Activated naive CD4-positive, alpha-beta T cell treated with anti-CD3 and anti-CD28 coated beads for 36 hours (primary cell): ENCODE data around the gene GTSE1. TPM values are rescaled to one million over a fixed set of nuclear protein-coding genes. Genes with fewer than 3 reads are reported as not detected.

Experiments
- CTCF ChIA-PET: fragments of 350-600 bp; sonication (Branson Sonifier 250); formaldehyde crosslinking; loops from one replicate; lab custom pipeline; 2021; ENCODE audit warnings: antibody characterized with exemption; lab: Charles Lee
- DNase-seq: peaks from one replicate; pipeline ENCODE4 v3.0.0-alpha.2; 2020
- H3K27ac Mint-ChIP-seq: one replicate; pipeline ENCODE4 v1.8.0; 2021; ENCODE audit warnings: mild to moderate bottlenecking, mixed read lengths
- H3K27me3 Mint-ChIP-seq: one replicate; pipeline ENCODE4 v1.8.0; 2021; ENCODE audit warnings: low read depth, mixed read lengths
- H3K36me3 Mint-ChIP-seq: one replicate; pipeline ENCODE4 v1.8.0; 2021; ENCODE audit warnings: low read depth, mixed read lengths
- H3K4me1 Mint-ChIP-seq: one replicate; pipeline ENCODE4 v1.8.0; 2021; ENCODE audit warnings: low read depth, mixed read lengths
- H3K4me3 Mint-ChIP-seq: one replicate; pipeline ENCODE4 v1.8.0; 2021; ENCODE audit warnings: mild to moderate bottlenecking, moderate library complexity, mixed read lengths
- H3K9me3 Mint-ChIP-seq: one replicate; pipeline ENCODE4 v1.8.0; 2021; ENCODE audit warnings: mixed read lengths
- intact Hi-C: fragments of 100-400 bp; cut with micrococcal nuclease; formaldehyde crosslinking; loops from one replicate; pipeline ENCODE4 v1.15.1; 2023
- total RNA-seq, 2 experiments: library from RNA; stranded (reverse); gene quantifications; one replicate each; pipeline ENCODE4 v1.2.3, GENCODE V29; 2021

GTSE1 gene
- total RNA-seq, 2 experiments from 2014 or later, result 39.7 to 39.8 TPM

GRCh38 chr22:46361826-46362202 lies 65.1 kb downstream of the GTSE1 start:
- H3K9me3 Mint-ChIP-seq, result peaks cover 7% of the 10 kb centered on the region
- H3K36me3 Mint-ChIP-seq, result peaks cover 13% of the 10 kb centered on the region
- no peak for DNase-seq
- no peak overlapping the region for H3K27ac Mint-ChIP-seq
- H3K4me3 Mint-ChIP-seq, result no peak overlapping the region
- intact Hi-C loops, result no loop called here
- H3K27me3 Mint-ChIP-seq, result no peaks in the 10 kb centered on the region
- CTCF ChIA-PET, result no interaction called here
- no peaks in the 10 kb centered on the region for H3K4me1 Mint-ChIP-seq

- intact Hi-C loops, result no loop called here
- Mint-ChIP-seq H3K27ac (no peak overlapping the region), H3K36me3 (peaks cover 12% of the 10 kb centered on the region), H3K27me3 (no peaks in the 10 kb centered on the region), H3K4me1 (no peaks in the 10 kb centered on the region), H3K9me3 (peaks cover 7% of the 10 kb centered on the region), H3K4me3 (no peak overlapping the region)
- CTCF ChIA-PET, result no interaction called here
- no peak for DNase-seq
Observed at GRCh38 chr22:46362203-46362933, 65.7 kb downstream of the GTSE1 start.

GRCh38 chr22:46362934-46363515 lies 66.4 kb downstream of the GTSE1 start:
- H3K4me1 Mint-ChIP-seq, result peaks cover 2% of the 10 kb centered on the region
- CTCF ChIA-PET, result interaction anchor here (0.8 kb wide), 1 partner anchor 179 kb away, joined by 3 read pairs; no protein-coding TSS in a partner anchor
- H3K4me3 Mint-ChIP-seq, result no peak overlapping the region
- H3K9me3 Mint-ChIP-seq, result peaks cover 7% of the 10 kb centered on the region
- no peak overlapping the region for H3K27ac Mint-ChIP-seq
- intact Hi-C loops, result no loop called here
- H3K36me3 Mint-ChIP-seq, result peaks cover 9% of the 10 kb centered on the region
- DNase-seq, result no peak
- no peaks in the 10 kb centered on the region for H3K27me3 Mint-ChIP-seq

- CTCF ChIA-PET, result interaction anchor here (0.5 to 0.8 kb wide), 2 partner anchors 36 to 178 kb away, joined by 3 to 4 read pairs; no protein-coding TSS in a partner anchor
- Mint-ChIP-seq H3K27me3 (no peaks in the 10 kb centered on the region), H3K4me1 (peaks cover 2% of the 10 kb centered on the region), H3K4me3 (no peak overlapping the region), H3K9me3 (peaks cover 7% of the 10 kb centered on the region), H3K27ac (no peak overlapping the region), H3K36me3 (peaks cover 5% of the 10 kb centered on the region)
- intact Hi-C loops, result no loop called here
- no peak for DNase-seq
Observed at GRCh38 chr22:46363611-46364321, 67.1 kb downstream of the GTSE1 start.

- intact Hi-C loops, result no loop called here
- Mint-ChIP-seq H3K27me3 (no peaks in the 10 kb centered on the region), H3K4me3 (no peak overlapping the region), H3K36me3 (no peaks in the 10 kb centered on the region), H3K9me3 (peaks cover 7% of the 10 kb centered on the region), H3K27ac (no peak overlapping the region), H3K4me1 (peaks cover 2% of the 10 kb centered on the region)
- no peak for DNase-seq
- CTCF ChIA-PET, result interaction anchor here (0.5 kb wide), 1 partner anchor 37 kb away, joined by 4 read pairs; no protein-coding TSS in a partner anchor
Observed at GRCh38 chr22:46364341-46365165, 67.9 kb downstream of the GTSE1 start.

- no peaks in the 10 kb centered on the region for H3K27me3 Mint-ChIP-seq
- DNase-seq, result no peak
- no peaks in the 10 kb centered on the region for H3K36me3 Mint-ChIP-seq
- no peak overlapping the region for H3K27ac Mint-ChIP-seq
- peaks cover 7% of the 10 kb centered on the region for H3K9me3 Mint-ChIP-seq
- no peak overlapping the region for H3K4me3 Mint-ChIP-seq
- peaks cover 6% of the 10 kb centered on the region for H3K4me1 Mint-ChIP-seq
- CTCF ChIA-PET, result no interaction called here
- intact Hi-C loops, result no loop called here
Observed at GRCh38 chr22:46365166-46365624, 68.5 kb downstream of the GTSE1 start.

GRCh38 chr22:46366327-46366731 lies 69.7 kb downstream of the GTSE1 start:
- intact Hi-C loops, result no loop called here
- CTCF ChIA-PET, result interaction anchor here (2.9 kb wide), 1 partner anchor 174 kb away, joined by 57 read pairs; no protein-coding TSS in a partner anchor
- Mint-ChIP-seq H3K27ac (no peak overlapping the region), H3K27me3 (no peaks in the 10 kb centered on the region), H3K4me1 (peaks cover 14% of the 10 kb centered on the region), H3K9me3 (no peaks in the 10 kb centered on the region), H3K4me3 (no peak overlapping the region), H3K36me3 (no peaks in the 10 kb centered on the region)
- no peak for DNase-seq

- Mint-ChIP-seq H3K36me3 (no peaks in the 10 kb centered on the region), H3K4me1 (peaks cover 14% of the 10 kb centered on the region), H3K27ac (no peak overlapping the region), H3K4me3 (no peak overlapping the region), H3K9me3 (no peaks in the 10 kb centered on the region), H3K27me3 (no peaks in the 10 kb centered on the region)
- no peak for DNase-seq
- CTCF ChIA-PET, result interaction anchor here (0.5 to 2.9 kb wide), 21 partner anchors 8 to 510 kb away, joined by 3 to 57 read pairs (median 4); no protein-coding TSS in a partner anchor
- intact Hi-C loops, result loop anchor here (1.0 kb wide), 1 partner anchor 175 kb away; no protein-coding TSS in a partner anchor
Observed at GRCh38 chr22:46366801-46367706, 70.4 kb downstream of the GTSE1 start.

- H3K27ac Mint-ChIP-seq, result no peak overlapping the region
Observed at GRCh38 chr22:46367707-46368191, 71.1 kb downstream of the GTSE1 start.

GRCh38 chr22:46368422-46368821 lies 71.8 kb downstream of the GTSE1 start:
- no peak overlapping the region for H3K27ac Mint-ChIP-seq
- DNase-seq, result no peak
- intact Hi-C loops, result no loop called here
- CTCF ChIA-PET, result interaction anchor here (0.6 to 2.9 kb wide), 22 partner anchors 8 to 347 kb away, joined by 3 to 57 read pairs (median 4); no protein-coding TSS in a partner anchor
- no peaks in the 10 kb centered on the region for H3K36me3 Mint-ChIP-seq
- no peak overlapping the region for H3K4me3 Mint-ChIP-seq
- H3K27me3 Mint-ChIP-seq, result peaks cover 7% of the 10 kb centered on the region
- peaks cover 20% of the 10 kb centered on the region for H3K4me1 Mint-ChIP-seq
- no peaks in the 10 kb centered on the region for H3K9me3 Mint-ChIP-seq

More at GRCh38 chr22:46367707-46368191, 71.1 kb downstream of the GTSE1 start:
- Mint-ChIP-seq H3K27me3 (peaks cover 3% of the 10 kb centered on the region), H3K4me3 (no peak overlapping the region), H3K36me3 (no peaks in the 10 kb centered on the region), H3K4me1 (peaks cover 16% of the 10 kb centered on the region), H3K9me3 (no peaks in the 10 kb centered on the region)
- peak; percentile 80 for DNase-seq
- intact Hi-C loops, result loop anchor here (1.0 kb wide), 1 partner anchor 175 kb away; no protein-coding TSS in a partner anchor
- CTCF ChIA-PET, result interaction anchor here (0.5 to 2.9 kb wide), 27 partner anchors 9 to 509 kb away, joined by 3 to 57 read pairs (median 4); no protein-coding TSS in a partner anchor
